HEK293 (cell line): ENCODE data around the gene MSH6.

Experiments
- CTCF ChIA-PET: fragments of 350-600 bp; formaldehyde crosslinking; extraction: SDS; loops from one replicate; lab custom pipeline; 2021; ENCODE audit warnings: antibody characterized with exemption; lab: Yijun Ruan, JAX
- POLR2A ChIA-PET: fragments of 300-600 bp; formaldehyde crosslinking; extraction: SDS; loops from one replicate; lab custom pipeline; 2020; ENCODE audit warnings: antibody characterized with exemption, inconsistent platforms; lab: Yijun Ruan, JAX
- H3K27ac ChIP-seq: fragments of 200-500 bp; sonication (Bioruptor generic); 2 replicates; pipeline ENCODE4 v1.5.1; 2014; ENCODE audit warnings: low read depth, low read length, control low read depth, inconsistent platforms; ENCODE audit errors: extremely low read depth
- H3K36me3 ChIP-seq, 2 experiments: fragments of 200-500 bp in 1 of 2; sonication (Bioruptor generic) in 1 of 2; 1 replicate in 1 of 2; 2 replicates in 1 of 2; pipeline ENCODE4 v1.5.1; 2014 to 2017; ENCODE audit warnings: inconsistent platforms in 2 of 2, low read length in 2 of 2; ENCODE audit not compliant: control insufficient read depth in 2 of 2, insufficient read depth in 1 of 2
- H3K4me1 ChIP-seq: fragments of 200-500 bp; sonication (Bioruptor generic); 2 replicates; pipeline ENCODE4 v1.5.1; 2014; ENCODE audit warnings: mild to moderate bottlenecking, low read length, inconsistent platforms; ENCODE audit not compliant: control insufficient read depth, insufficient read depth
- H3K4me3 ChIP-seq: 2 replicates; pipeline ENCODE4 v1.5.1; 2011; ENCODE audit warnings: low read depth, mild to moderate bottlenecking, control low read depth, low read length, moderate library complexity
- H3K9me3 ChIP-seq: fragments of 200-500 bp; sonication (Bioruptor generic); 2 replicates; pipeline ENCODE4 v1.5.1; 2014; ENCODE audit warnings: low read depth, low read length, inconsistent platforms; ENCODE audit not compliant: control insufficient read depth, insufficient read depth
- EGR2 ChIP-seq: fragments of 450-650 bp; formaldehyde crosslinking; IDR thresholded peaks from 2 replicates; pipeline ENCODE4 v1.5.1; 2016; ENCODE audit warnings: low read depth, missing biosample characterization, missing genetic modification characterization
- GLI4 ChIP-seq: fragments of 450-650 bp; formaldehyde crosslinking; IDR thresholded peaks from 2 replicates; pipeline ENCODE4 v1.5.1; 2016; ENCODE audit warnings: missing biosample characterization, missing genetic modification characterization
- HIC1 ChIP-seq: fragments of 450-650 bp; formaldehyde crosslinking; IDR thresholded peaks from 2 replicates; pipeline ENCODE4 v1.5.1; 2016; ENCODE audit warnings: missing biosample characterization, missing genetic modification characterization
- KLF10 ChIP-seq: fragments of 450-650 bp; IDR thresholded peaks from 2 replicates; pipeline ENCODE4 v1.5.1; 2018; ENCODE audit warnings: missing biosample characterization, mild to moderate bottlenecking, missing genetic modification characterization
- KLF8 ChIP-seq: fragments of 450-650 bp; formaldehyde crosslinking; IDR thresholded peaks from 2 replicates; pipeline ENCODE4 v1.5.1; 2016; ENCODE audit warnings: missing biosample characterization, missing genetic modification characterization
- ZBTB10 ChIP-seq: fragments of 450-650 bp; formaldehyde crosslinking; IDR thresholded peaks from 2 replicates; pipeline ENCODE4 v1.5.1; 2016; ENCODE audit warnings: missing biosample characterization, missing genetic modification characterization
- ZNF121 ChIP-seq: fragments of 450-650 bp; formaldehyde crosslinking; IDR thresholded peaks from 2 replicates; pipeline ENCODE4 v1.5.1; 2016; ENCODE audit warnings: missing biosample characterization, missing genetic modification characterization
- ZNF132 ChIP-seq: fragments of 450-650 bp; formaldehyde crosslinking; IDR thresholded peaks from 2 replicates; pipeline ENCODE4 v1.5.1; 2017; ENCODE audit warnings: missing biosample characterization, missing genetic modification characterization, borderline replicate concordance
- ZNF138 ChIP-seq: fragments of 450-650 bp; formaldehyde crosslinking; IDR thresholded peaks from 2 replicates; pipeline ENCODE4 v1.5.1; 2016; ENCODE audit warnings: missing biosample characterization, missing genetic modification characterization, borderline replicate concordance
- ZNF221 ChIP-seq: fragments of 450-650 bp; formaldehyde crosslinking; IDR thresholded peaks from 2 replicates; pipeline ENCODE4 v1.5.1; 2017; ENCODE audit warnings: missing biosample characterization, missing genetic modification characterization, borderline replicate concordance
- ZNF24 ChIP-seq: fragments of 450-650 bp; formaldehyde crosslinking; IDR thresholded peaks from 2 replicates; pipeline ENCODE4 v1.5.1; 2016; ENCODE audit warnings: missing biosample characterization, missing genetic modification characterization
- ZNF391 ChIP-seq: fragments of 450-650 bp; formaldehyde crosslinking; IDR thresholded peaks from 2 replicates; pipeline ENCODE4 v1.5.1; 2016; ENCODE audit warnings: low read depth, missing biosample characterization, missing genetic modification characterization, borderline replicate concordance
- ZNF394 ChIP-seq: fragments of 450-650 bp; formaldehyde crosslinking; IDR thresholded peaks from 2 replicates; pipeline ENCODE4 v1.5.1; 2016; ENCODE audit warnings: missing biosample characterization, missing genetic modification characterization, mild to moderate bottlenecking, moderate library complexity, borderline replicate concordance
- ZNF488 ChIP-seq: fragments of 450-650 bp; formaldehyde crosslinking; IDR thresholded peaks from 2 replicates; pipeline ENCODE4 v1.5.1; 2016; ENCODE audit warnings: missing biosample characterization, missing genetic modification characterization
- ZNF544 ChIP-seq: fragments of 450-650 bp; formaldehyde crosslinking; IDR thresholded peaks from 2 replicates; pipeline ENCODE4 v1.5.0; 2017; ENCODE audit warnings: missing biosample characterization, missing genetic modification characterization
- ZNF624 ChIP-seq: fragments of 450-650 bp; formaldehyde crosslinking; IDR thresholded peaks from 2 replicates; pipeline ENCODE4 v1.5.1; 2017; ENCODE audit warnings: missing biosample characterization, missing genetic modification characterization
- ZNF658 ChIP-seq: fragments of 450-650 bp; formaldehyde crosslinking; IDR thresholded peaks from 2 replicates; pipeline ENCODE4; 2016; ENCODE audit warnings: missing biosample characterization, missing genetic modification characterization
- ZNF677 ChIP-seq: fragments of 450-650 bp; IDR thresholded peaks from 2 replicates; pipeline ENCODE4 v1.5.0; 2018; ENCODE audit warnings: missing biosample characterization, mild to moderate bottlenecking, missing genetic modification characterization, moderate library complexity
- ZNF701 ChIP-seq: fragments of 450-650 bp; formaldehyde crosslinking; IDR thresholded peaks from 2 replicates; pipeline ENCODE4 v1.5.1; 2016; ENCODE audit warnings: missing biosample characterization, missing genetic modification characterization
- ZNF791 ChIP-seq: fragments of 450-650 bp; formaldehyde crosslinking; IDR thresholded peaks from 2 replicates; pipeline ENCODE4 v1.5.1; 2016; ENCODE audit warnings: missing biosample characterization, missing genetic modification characterization
- ZSCAN30 ChIP-seq: fragments of 450-650 bp; IDR thresholded peaks from 2 replicates; pipeline ENCODE4 v1.5.1; 2018; ENCODE audit warnings: missing biosample characterization, mild to moderate bottlenecking, missing genetic modification characterization, moderate library complexity
- TF ChIP-seq, protein P1 (sequence below): fragments of 450-650 bp; formaldehyde crosslinking; IDR thresholded peaks from 2 replicates; pipeline ENCODE4 v1.5.1; 2016; ENCODE audit warnings: missing biosample characterization, missing genetic modification characterization, low read depth
- TF ChIP-seq, protein P2 (sequence below): fragments of 450-650 bp; formaldehyde crosslinking; IDR thresholded peaks from 2 replicates; pipeline ENCODE4 v1.5.1; 2016; ENCODE audit warnings: missing biosample characterization, missing genetic modification characterization
- TF ChIP-seq, protein P3 (sequence below): fragments of 450-650 bp; formaldehyde crosslinking; IDR thresholded peaks from 2 replicates; pipeline ENCODE4 v1.5.1; 2017; ENCODE audit warnings: missing biosample characterization, missing genetic modification characterization

MSH6 gene

DNA sequence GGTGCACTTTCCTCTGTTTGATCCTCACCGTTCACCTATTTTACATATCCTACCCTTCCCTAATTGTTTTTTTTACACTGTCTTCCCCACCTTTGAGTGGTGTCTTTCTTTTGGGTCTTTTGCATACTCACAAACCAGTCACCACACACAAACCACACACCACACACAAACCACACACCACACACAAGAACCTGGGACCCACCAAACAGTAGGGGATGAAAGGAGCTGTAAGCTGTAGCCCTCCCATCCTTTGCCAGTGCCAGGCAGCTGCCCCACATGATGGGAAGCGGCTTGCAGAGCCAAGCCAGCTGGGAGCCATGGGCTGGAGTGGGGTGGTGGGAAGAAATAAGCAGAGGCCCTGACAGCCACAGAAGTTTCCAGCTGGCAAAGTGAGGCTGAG lies 38.9 kb upstream of the MSH6 start:
- no peaks in the 10 kb centered on the region for H3K36me3 ChIP-seq
- H3K4me3 ChIP-seq = no peak overlapping the region
- no peaks in the 10 kb centered on the region for H3K4me1 ChIP-seq
- no peak overlapping the region for H3K27ac ChIP-seq
- TF ChIP-seq ZNF701 (tag by site-specific recombination) (no peak), ZNF544 (tag by site-specific recombination) (no peak), ZNF658 (tag by site-specific recombination) (no peak), ZBTB10 (tag by site-specific recombination) (no peak), ZNF221 (no peak), ZNF391 (tag by site-specific recombination) (no peak), ZNF121 (no peak)
- H3K9me3 ChIP-seq = no peaks in the 10 kb centered on the region
- POLR2A ChIA-PET = no interaction called here
- CTCF ChIA-PET = no interaction called here

DNA sequence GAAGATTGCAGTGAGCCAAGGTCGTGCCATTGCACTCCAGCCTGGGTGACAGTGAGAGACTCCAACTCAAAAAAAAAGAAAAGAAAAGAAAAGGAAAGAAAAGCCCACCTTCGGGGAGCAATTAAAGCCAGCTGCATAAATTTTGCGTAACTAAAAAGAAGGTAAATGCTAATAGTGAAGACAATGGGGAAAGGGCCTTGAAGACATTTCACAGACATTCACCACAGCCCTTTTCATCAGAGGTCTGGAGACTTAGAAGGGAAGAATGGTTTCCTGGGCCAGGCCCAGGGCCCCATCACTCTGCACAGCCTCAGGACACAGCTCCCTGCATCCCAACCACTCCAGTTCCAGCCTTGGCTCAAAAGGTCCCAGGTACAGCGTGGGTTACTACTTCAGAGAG lies 35.1 kb upstream of the MSH6 start:
- ChIA-PET POLR2A (no interaction called here), CTCF (no interaction called here)
- TF ChIP-seq ZNF791 (tag by site-specific recombination) = no peak
- no peak for TF ChIP-seq ZNF394 (tag by site-specific recombination)
- no peak for TF ChIP-seq ZNF677 (tag by site-specific recombination)
- TF ChIP-seq, protein P1, sequence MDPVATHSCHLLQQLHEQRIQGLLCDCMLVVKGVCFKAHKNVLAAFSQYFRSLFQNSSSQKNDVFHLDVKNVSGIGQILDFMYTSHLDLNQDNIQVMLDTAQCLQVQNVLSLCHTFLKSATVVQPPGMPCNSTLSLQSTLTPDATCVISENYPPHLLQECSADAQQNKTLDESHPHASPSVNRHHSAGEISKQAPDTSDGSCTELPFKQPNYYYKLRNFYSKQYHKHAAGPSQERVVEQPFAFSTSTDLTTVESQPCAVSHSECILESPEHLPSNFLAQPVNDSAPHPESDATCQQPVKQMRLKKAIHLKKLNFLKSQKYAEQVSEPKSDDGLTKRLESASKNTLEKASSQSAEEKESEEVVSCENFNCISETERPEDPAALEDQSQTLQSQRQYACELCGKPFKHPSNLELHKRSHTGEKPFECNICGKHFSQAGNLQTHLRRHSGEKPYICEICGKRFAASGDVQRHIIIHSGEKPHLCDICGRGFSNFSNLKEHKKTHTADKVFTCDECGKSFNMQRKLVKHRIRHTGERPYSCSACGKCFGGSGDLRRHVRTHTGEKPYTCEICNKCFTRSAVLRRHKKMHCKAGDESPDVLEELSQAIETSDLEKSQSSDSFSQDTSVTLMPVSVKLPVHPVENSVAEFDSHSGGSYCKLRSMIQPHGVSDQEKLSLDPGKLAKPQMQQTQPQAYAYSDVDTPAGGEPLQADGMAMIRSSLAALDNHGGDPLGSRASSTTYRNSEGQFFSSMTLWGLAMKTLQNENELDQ (tag by site-specific recombination) = no peak
- no peak for TF ChIP-seq KLF8 (tag by site-specific recombination)
- TF ChIP-seq ZNF624 (tag by site-specific recombination) = no peak
- TF ChIP-seq HIC1 (tag by site-specific recombination) = no peak
- TF ChIP-seq ZNF138 (tag by site-specific recombination) = no peak
- no peak for TF ChIP-seq ZSCAN30
- no peak for TF ChIP-seq ZNF488 (tag by site-specific recombination)
- TF ChIP-seq, protein P2, sequence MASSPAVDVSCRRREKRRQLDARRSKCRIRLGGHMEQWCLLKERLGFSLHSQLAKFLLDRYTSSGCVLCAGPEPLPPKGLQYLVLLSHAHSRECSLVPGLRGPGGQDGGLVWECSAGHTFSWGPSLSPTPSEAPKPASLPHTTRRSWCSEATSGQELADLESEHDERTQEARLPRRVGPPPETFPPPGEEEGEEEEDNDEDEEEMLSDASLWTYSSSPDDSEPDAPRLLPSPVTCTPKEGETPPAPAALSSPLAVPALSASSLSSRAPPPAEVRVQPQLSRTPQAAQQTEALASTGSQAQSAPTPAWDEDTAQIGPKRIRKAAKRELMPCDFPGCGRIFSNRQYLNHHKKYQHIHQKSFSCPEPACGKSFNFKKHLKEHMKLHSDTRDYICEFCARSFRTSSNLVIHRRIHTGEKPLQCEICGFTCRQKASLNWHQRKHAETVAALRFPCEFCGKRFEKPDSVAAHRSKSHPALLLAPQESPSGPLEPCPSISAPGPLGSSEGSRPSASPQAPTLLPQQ (tag by site-specific recombination) = no peak
- no peak for TF ChIP-seq ZNF24 (tag by site-specific recombination)
- no peak for TF ChIP-seq ZNF391 (tag by site-specific recombination)
- TF ChIP-seq GLI4 = no peak
- no peak for TF ChIP-seq KLF10 (tag by site-specific recombination)
- TF ChIP-seq, protein P3, sequence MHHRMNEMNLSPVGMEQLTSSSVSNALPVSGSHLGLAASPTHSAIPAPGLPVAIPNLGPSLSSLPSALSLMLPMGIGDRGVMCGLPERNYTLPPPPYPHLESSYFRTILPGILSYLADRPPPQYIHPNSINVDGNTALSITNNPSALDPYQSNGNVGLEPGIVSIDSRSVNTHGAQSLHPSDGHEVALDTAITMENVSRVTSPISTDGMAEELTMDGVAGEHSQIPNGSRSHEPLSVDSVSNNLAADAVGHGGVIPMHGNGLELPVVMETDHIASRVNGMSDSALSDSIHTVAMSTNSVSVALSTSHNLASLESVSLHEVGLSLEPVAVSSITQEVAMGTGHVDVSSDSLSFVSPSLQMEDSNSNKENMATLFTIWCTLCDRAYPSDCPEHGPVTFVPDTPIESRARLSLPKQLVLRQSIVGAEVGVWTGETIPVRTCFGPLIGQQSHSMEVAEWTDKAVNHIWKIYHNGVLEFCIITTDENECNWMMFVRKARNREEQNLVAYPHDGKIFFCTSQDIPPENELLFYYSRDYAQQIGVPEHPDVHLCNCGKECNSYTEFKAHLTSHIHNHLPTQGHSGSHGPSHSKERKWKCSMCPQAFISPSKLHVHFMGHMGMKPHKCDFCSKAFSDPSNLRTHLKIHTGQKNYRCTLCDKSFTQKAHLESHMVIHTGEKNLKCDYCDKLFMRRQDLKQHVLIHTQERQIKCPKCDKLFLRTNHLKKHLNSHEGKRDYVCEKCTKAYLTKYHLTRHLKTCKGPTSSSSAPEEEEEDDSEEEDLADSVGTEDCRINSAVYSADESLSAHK = no peak
- no peak for TF ChIP-seq EGR2 (tag by site-specific recombination)
- TF ChIP-seq ZNF132 (tag by site-specific recombination) = no peak

More for the DNA sequence above, 35.1 kb upstream of the MSH6 start:
- Histone ChIP-seq H3K9me3 (no peaks in the 10 kb centered on the region), H3K36me3 (no peaks in the 10 kb centered on the region), H3K4me1 (peaks cover 11% of the 10 kb centered on the region), H3K27ac (no peak overlapping the region), H3K4me3 (no peak overlapping the region)
